Gastroesophageal sphincter (tissue), 4 donors: ENCODE data around the gene MYL3. TPM values are rescaled to one million over a fixed set of nuclear protein-coding genes. Genes with fewer than 3 reads are reported as not detected.
A peak's percentile ranks its signal among the peaks of the same experiment; 100 is the strongest.
"Not testable (repeated sequence)": the region's sequence is repeated elsewhere in the genome, so short reads cannot be mapped to it uniquely, and the experiment has no call there.

Experiments used
- ATAC-seq: fragments of 150-250 bp; one replicate; pipeline ENCODE4 v1.9.1; 2016; ENCODE audit warnings: mild to moderate bottlenecking, moderate library complexity
- H3K27ac ChIP-seq, 4 donors: fragments of 200-600 bp; sonication (generic) in 3 of 4; 1 replicate in 3 of 4; 2 replicates in 1 of 4; pipeline ENCODE4 v1.5.1; 2016 to 2019
- H3K27me3 ChIP-seq: fragments of 200-600 bp; sonication (generic); one replicate; pipeline ENCODE4 v1.5.1; 2019
- H3K36me3 ChIP-seq, 2 donors: fragments of 200-600 bp; sonication (generic); one replicate each; pipeline ENCODE4 v1.5.1; 2019; ENCODE audit warnings: control low read depth in 1 of 2
- H3K4me1 ChIP-seq, 3 donors: fragments of 200-600 bp; sonication (generic); 1 replicate in 2 of 3; 2 replicates in 1 of 3; pipeline ENCODE4 v1.5.1; 2016 to 2019; ENCODE audit warnings: control low read depth in 2 of 3
- H3K4me3 ChIP-seq, 2 donors: fragments of 200-600 bp; sonication (generic); one replicate each; pipeline ENCODE4 v1.5.1; 2019; ENCODE audit warnings: mild to moderate bottlenecking in 1 of 2, moderate library complexity in 1 of 2
- H3K9me3 ChIP-seq, 3 donors: fragments of 200-600 bp; sonication (generic); one replicate each; pipeline ENCODE4 v1.5.1; 2017 to 2019; ENCODE audit warnings: control low read depth in 2 of 3
- EP300 ChIP-seq: sonication (generic); formaldehyde crosslinking; IDR thresholded peaks from one replicate; pipeline ENCODE4 v1.6.1; 2017; ENCODE audit warnings: antibody characterized with exemption, mild to moderate bottlenecking
- POLR2A ChIP-seq, 2 donors: fragments of 450-650 bp; IDR thresholded peaks; one replicate each; pipeline ENCODE4 v1.6.1; 2017; ENCODE audit warnings: antibody characterized with exemption in 2 of 2, mild to moderate bottlenecking in 2 of 2, moderate library complexity in 1 of 2
- POLR2AphosphoS5 ChIP-seq: sonication (generic); formaldehyde crosslinking; IDR thresholded peaks from one replicate; pipeline ENCODE4 v1.6.1; 2017; ENCODE audit warnings: antibody characterized with exemption
- WGBS, 2 donors: methylation state at CpG; one replicate each; pipeline ENCODE4 v1.1.5; 2018; ENCODE audit warnings: low coverage in 1 of 2; 5-methylcytosine and 5-hydroxymethylcytosine counted together
- total RNA-seq, 4 donors: library from RNA; depleted of rRNA; stranded (reverse); fragments of >200 nt; gene quantifications; one replicate each; pipeline ENCODE4 v1.1.0, GENCODE V29; 2016
- TF ChIP-seq, protein P1 (sequence below), 4 experiments: fragments of 200-600 bp in 2 of 4; fragments of 450-650 bp in 2 of 4; sonication (generic) in 1 of 4; IDR thresholded peaks; one replicate each; pipeline ENCODE4 v1.5.1; 2017 to 2019; ENCODE audit warnings: antibody characterized with exemption in 4 of 4, mild to moderate bottlenecking in 2 of 4, moderate library complexity in 2 of 4

MYL3 gene
- total RNA-seq, 4 donors from 2014 or later: 2.6 to 5.3 (median 4.2) TPM

DNA sequence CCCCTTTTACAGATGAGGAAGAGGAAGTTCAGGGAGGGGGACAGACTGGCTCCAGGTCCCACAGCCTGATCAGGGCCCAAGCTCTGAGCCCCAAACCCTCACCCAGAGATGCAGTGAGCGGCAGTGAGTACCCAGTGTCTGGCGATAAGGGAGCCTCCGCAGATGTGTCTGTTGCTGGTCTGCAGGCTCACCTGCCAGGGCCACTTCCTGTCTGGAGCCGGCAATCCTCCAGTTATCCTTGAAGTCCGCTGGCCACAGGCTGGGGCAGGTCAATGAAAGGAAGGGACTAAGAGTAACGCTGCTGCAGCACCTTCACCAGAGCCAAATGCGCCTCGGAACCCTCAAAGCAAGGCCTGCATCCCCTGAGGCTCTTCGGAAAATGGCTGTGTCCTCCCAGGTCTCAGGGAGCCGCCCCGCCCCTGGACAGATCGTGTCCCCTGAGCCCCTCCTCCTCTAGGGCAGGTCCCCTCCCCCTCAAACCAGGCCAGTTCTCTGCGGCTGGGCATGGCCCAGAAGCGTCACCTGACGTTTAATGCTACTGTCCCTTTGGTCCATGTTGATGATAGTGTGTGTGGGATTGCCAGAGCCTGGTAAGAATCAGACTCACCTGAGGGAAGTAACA, 51.5 kb downstream of the MYL3 start:
- Histone ChIP-seq H3K9me3 (no peaks in the 10 kb centered on the region), H3K4me3 (peak overlapping the region; percentile 13 to 52), H3K36me3 (no peaks in the 10 kb centered on the region), H3K4me1 (peaks cover 0 to 16% (median 3%) of the 10 kb centered on the region in 3 donors), H3K27ac (peak overlapping the region in 1 of 4 donors; percentile 35), H3K27me3 (peaks cover 6% of the 10 kb centered on the region)
- 27 to 60% methylated on average over 2 of the region's 15 CpGs for WGBS, 2 donors
- peak; percentile 18 for ATAC-seq
- no peak for TF ChIP-seq POLR2AphosphoS5
- TF ChIP-seq, protein P1, sequence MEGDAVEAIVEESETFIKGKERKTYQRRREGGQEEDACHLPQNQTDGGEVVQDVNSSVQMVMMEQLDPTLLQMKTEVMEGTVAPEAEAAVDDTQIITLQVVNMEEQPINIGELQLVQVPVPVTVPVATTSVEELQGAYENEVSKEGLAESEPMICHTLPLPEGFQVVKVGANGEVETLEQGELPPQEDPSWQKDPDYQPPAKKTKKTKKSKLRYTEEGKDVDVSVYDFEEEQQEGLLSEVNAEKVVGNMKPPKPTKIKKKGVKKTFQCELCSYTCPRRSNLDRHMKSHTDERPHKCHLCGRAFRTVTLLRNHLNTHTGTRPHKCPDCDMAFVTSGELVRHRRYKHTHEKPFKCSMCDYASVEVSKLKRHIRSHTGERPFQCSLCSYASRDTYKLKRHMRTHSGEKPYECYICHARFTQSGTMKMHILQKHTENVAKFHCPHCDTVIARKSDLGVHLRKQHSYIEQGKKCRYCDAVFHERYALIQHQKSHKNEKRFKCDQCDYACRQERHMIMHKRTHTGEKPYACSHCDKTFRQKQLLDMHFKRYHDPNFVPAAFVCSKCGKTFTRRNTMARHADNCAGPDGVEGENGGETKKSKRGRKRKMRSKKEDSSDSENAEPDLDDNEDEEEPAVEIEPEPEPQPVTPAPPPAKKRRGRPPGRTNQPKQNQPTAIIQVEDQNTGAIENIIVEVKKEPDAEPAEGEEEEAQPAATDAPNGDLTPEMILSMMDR (IDR thresholded peaks at IDR 0.05): no peak
- no peak for TF ChIP-seq POLR2A (IDR thresholded peaks at IDR 0.05)
- no peak for TF ChIP-seq EP300

DNA sequence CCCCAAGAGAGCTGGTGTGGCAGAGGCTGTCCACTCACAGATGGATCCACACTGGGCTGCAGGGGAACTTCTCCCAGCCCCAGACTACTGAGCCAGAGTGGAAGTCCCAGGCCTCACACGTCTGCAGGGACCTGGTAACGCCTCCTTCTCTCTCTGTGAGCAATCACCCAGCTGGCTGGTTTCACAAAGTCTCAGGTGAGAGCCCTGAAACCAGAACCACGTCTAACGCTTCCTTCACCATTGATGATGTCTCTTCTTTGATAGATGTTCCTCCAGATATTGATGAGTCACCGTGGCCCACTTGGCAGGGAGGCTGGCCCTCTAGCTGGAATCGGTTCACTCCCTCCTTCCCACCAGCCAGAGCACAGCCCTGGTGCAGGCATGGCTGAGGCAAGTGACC, 54.5 kb downstream of the MYL3 start:
- ATAC-seq, H3K27ac ChIP-seq: not testable (repeated sequence)

More for the DNA sequence above, 54.5 kb downstream of the MYL3 start:
- WGBS, 2 donors: 17 to 100% methylated on average over 1 of the region's 6 CpGs
- H3K27me3 ChIP-seq, H3K4me3 ChIP-seq, H3K9me3 ChIP-seq, H3K36me3 ChIP-seq: not testable (repeated sequence)
- H3K4me1 ChIP-seq: peaks cover 0 to 16% (median 3%) of the 10 kb centered on the region in 3 donors

Other genes with a start within 250 kb of the MYL3 start
- gene ALS2CL, start 169.8 kb downstream of the MYL3 start, total RNA-seq: 10 to 100 TPM in 1 of 4 donors, 1 to 10 TPM in 3; 4.8 to 10.4 (median 9.6) TPM
- 1 to 10 TPM in 1 of 4 donors, under 1 TPM in 2, not detected in 1; 0.15 to 1.4 (median 0.69) TPM for gene TMIE, start 162.1 kb downstream of the MYL3 start, total RNA-seq
- gene PRSS50, start 145.6 kb downstream of the MYL3 start, total RNA-seq: under 1 TPM in 2 of 4 donors, not detected in 2; 0.31 to 0.54 TPM
- 10 to 100 TPM in 3 of 4 donors, 1 to 10 TPM in 1; 7.8 to 18.5 (median 14.5) TPM for gene PTH1R, start 14.3 kb upstream of the MYL3 start, total RNA-seq
- 10 to 100 TPM; 14.3 to 52.2 (median 42.0) TPM for gene CCDC12, start 113.3 kb upstream of the MYL3 start, total RNA-seq
- 10 to 100 TPM; 12.3 to 23.2 (median 20.4) TPM for gene NBEAL2, start 116.2 kb upstream of the MYL3 start, total RNA-seq